Esophagus muscularis mucosa (tissue), 4 donors: Measurements from ENCODE around the gene ZSCAN12.

Experiments
- EP300 ChIP-seq: sonication (generic); formaldehyde crosslinking; IDR thresholded peaks from one replicate; pipeline ENCODE4 v1.6.1; 2017; ENCODE audit warnings: antibody characterized with exemption
- POLR2A ChIP-seq: fragments of 450-650 bp; IDR thresholded peaks from one replicate; pipeline ENCODE4 v1.6.1; 2017; ENCODE audit warnings: antibody characterized with exemption, moderate library complexity, mild to moderate bottlenecking, low read depth
- POLR2AphosphoS5 ChIP-seq, 2 donors: sonication (generic); formaldehyde crosslinking; IDR thresholded peaks; one replicate each; pipeline ENCODE4 v1.6.1; 2017; ENCODE audit warnings: antibody characterized with exemption in 2 of 2
- TF ChIP-seq, protein P1 (sequence below), 3 experiments: fragments of 200-600 bp in 2 of 3; fragments of 450-650 bp in 1 of 3; sonication (generic) in 2 of 3; IDR thresholded peaks; one replicate each; pipeline ENCODE4 v1.5.1; 2017 to 2019; ENCODE audit warnings: antibody characterized with exemption in 3 of 3, mild to moderate bottlenecking in 2 of 3, moderate library complexity in 1 of 3

DNA sequence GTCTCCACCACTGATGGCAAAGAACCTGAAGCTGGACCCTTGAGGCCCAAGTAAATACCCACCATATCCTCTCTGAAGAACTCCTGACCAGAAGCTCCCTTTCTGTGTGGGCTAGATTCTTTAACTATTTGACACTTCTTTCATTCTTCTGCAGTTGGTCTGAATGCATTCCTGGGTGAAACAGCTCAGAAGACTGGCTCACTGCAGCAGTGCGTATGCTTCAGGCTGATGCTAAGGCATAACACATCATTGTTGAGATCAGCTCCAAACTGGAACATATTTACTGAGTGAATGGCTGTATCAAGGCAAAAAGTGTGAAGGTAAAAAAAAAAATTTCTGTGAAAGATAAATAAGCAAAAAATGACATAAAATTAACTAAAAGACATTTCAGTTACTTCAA lies 24.0 kb upstream of the ZSCAN12 start:
- TF ChIP-seq, protein P1, sequence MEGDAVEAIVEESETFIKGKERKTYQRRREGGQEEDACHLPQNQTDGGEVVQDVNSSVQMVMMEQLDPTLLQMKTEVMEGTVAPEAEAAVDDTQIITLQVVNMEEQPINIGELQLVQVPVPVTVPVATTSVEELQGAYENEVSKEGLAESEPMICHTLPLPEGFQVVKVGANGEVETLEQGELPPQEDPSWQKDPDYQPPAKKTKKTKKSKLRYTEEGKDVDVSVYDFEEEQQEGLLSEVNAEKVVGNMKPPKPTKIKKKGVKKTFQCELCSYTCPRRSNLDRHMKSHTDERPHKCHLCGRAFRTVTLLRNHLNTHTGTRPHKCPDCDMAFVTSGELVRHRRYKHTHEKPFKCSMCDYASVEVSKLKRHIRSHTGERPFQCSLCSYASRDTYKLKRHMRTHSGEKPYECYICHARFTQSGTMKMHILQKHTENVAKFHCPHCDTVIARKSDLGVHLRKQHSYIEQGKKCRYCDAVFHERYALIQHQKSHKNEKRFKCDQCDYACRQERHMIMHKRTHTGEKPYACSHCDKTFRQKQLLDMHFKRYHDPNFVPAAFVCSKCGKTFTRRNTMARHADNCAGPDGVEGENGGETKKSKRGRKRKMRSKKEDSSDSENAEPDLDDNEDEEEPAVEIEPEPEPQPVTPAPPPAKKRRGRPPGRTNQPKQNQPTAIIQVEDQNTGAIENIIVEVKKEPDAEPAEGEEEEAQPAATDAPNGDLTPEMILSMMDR (IDR thresholded peaks at IDR 0.05): no peak
- no peak for TF ChIP-seq POLR2A
- TF ChIP-seq POLR2AphosphoS5 (IDR thresholded peaks at IDR 0.05): no peak
- no peak for TF ChIP-seq EP300
